ENCODE results near the gene NELFCD. TPM values are rescaled to one million over a fixed set of nuclear protein-coding genes. Genes with fewer than 3 reads are reported as not detected.

The NELFCD gene
- polyA plus RNA-seq, 3 donors = 49.0 to 74.8 (median 50.1) TPM

- Histone ChIP-seq H3K9me3 (replicated peaks in 1 of 2; ENCODE audit: control insufficient read depth in 1 of 2, insufficient read depth in 1 of 2, low read length in 2 of 2) (no peaks in the 10 kb centered on the region), H2AFZ (ENCODE audit: insufficient read depth, low read depth, low read length, poor library complexity, severe bottlenecking) (no peak overlapping the region), H3K27me3 (ENCODE audit: control insufficient read depth in 2 of 2, insufficient read depth in 2 of 2, low read length in 2 of 2) (no peaks in the 10 kb centered on the region), H3K4me3 (replicated peaks in 1 of 3; ENCODE audit: low read depth in 2 of 3, low read length in 3 of 3) (no peak overlapping the region), H3K79me2 (ENCODE audit: insufficient read depth, low read length) (no peaks in the 10 kb centered on the region), H3K27ac (ENCODE audit: low read depth in 1 of 2, low read length in 2 of 2) (no peak overlapping the region), H3K36me3 (replicated peaks in 1 of 2; ENCODE audit: control insufficient read depth in 1 of 2, insufficient read depth in 2 of 2, low read length in 2 of 2) (no peaks in the 10 kb centered on the region), H3K4me1 (ENCODE audit: control insufficient read depth in 1 of 2, insufficient read depth in 2 of 2, low read length in 2 of 2) (peaks cover 3 to 9% of the 10 kb centered on the region in 2 donors), H3K4me2 (replicated peaks; ENCODE audit: extremely low read depth, low read length, poor library complexity, severe bottlenecking) (no peak overlapping the region), H4K20me1 (ENCODE audit: insufficient read depth, low read length) (no peaks in the 10 kb centered on the region), H3K9ac (ENCODE audit: insufficient read depth, low read length, poor library complexity, severe bottlenecking) (no peak overlapping the region)
- peaks cover 0 to 1% (median 0%) of the 10 kb centered on the region in 3 donors for H3K27me3 Mint-ChIP-seq (ENCODE audit: low read depth in 3 of 3)
- peaks cover 0 to 7% (median 2%) of the 10 kb centered on the region in 7 donors for H3K9me3 Mint-ChIP-seq
- peaks cover 11% of the 10 kb centered on the region for H3K4me1 Mint-ChIP-seq
- H3K27ac Mint-ChIP-seq = no peak overlapping the region
- TF ChIP-seq CTCF (IDR thresholded peaks at IDR 0.05) = no peak
- no peaks in the 10 kb centered on the region for H3K36me3 Mint-ChIP-seq
- intact Hi-C loops (cut with micrococcal nuclease) = no loop called here
- no peak overlapping the region for H3K4me3 Mint-ChIP-seq
- DNase-seq = no peak
- WGBS (ENCODE audit: insufficient coverage) = 92% methylated on average over 5 of the region's 5 CpGs
These were observed 48.9 kb upstream of the NELFCD start for GRCh38 chr20:58932170-58932569.

- no peak for TF ChIP-seq CTCF (IDR thresholded peaks at IDR 0.05)
- intact Hi-C loops (cut with micrococcal nuclease) = no loop called here
- Histone ChIP-seq H3K4me2 (replicated peaks; ENCODE audit: extremely low read depth, low read length, poor library complexity, severe bottlenecking) (no peak overlapping the region), H3K27ac (ENCODE audit: low read depth in 1 of 2, low read length in 2 of 2) (no peak overlapping the region), H4K20me1 (ENCODE audit: insufficient read depth, low read length) (no peaks in the 10 kb centered on the region), H3K4me1 (ENCODE audit: control insufficient read depth in 1 of 2, insufficient read depth in 2 of 2, low read length in 2 of 2) (peaks cover 12 to 16% of the 10 kb centered on the region in 2 donors), H3K36me3 (replicated peaks in 1 of 2; ENCODE audit: control insufficient read depth in 1 of 2, insufficient read depth in 2 of 2, low read length in 2 of 2) (no peaks in the 10 kb centered on the region), H3K79me2 (ENCODE audit: insufficient read depth, low read length) (no peaks in the 10 kb centered on the region), H3K4me3 (replicated peaks in 1 of 3; ENCODE audit: low read depth in 2 of 3, low read length in 3 of 3) (peak overlapping the region in 1 of 3 experiments; percentile 7), H3K9me3 (replicated peaks in 1 of 2; ENCODE audit: control insufficient read depth in 1 of 2, insufficient read depth in 1 of 2, low read length in 2 of 2) (no peaks in the 10 kb centered on the region), H3K9ac (ENCODE audit: insufficient read depth, low read length, poor library complexity, severe bottlenecking) (no peak overlapping the region), H2AFZ (ENCODE audit: insufficient read depth, low read depth, low read length, poor library complexity, severe bottlenecking) (no peak overlapping the region), H3K27me3 (ENCODE audit: control insufficient read depth in 2 of 2, insufficient read depth in 2 of 2, low read length in 2 of 2) (no peaks in the 10 kb centered on the region)
- Mint-ChIP-seq H3K9me3 (peaks cover 0 to 7% (median 2%) of the 10 kb centered on the region in 7 donors), H3K27ac (no peak overlapping the region), H3K36me3 (no peaks in the 10 kb centered on the region), H3K4me3 (peak overlapping the region in 1 of 2 donors; percentile 23), H3K27me3 (ENCODE audit: low read depth in 3 of 3) (peaks cover 0 to 1% (median 1%) of the 10 kb centered on the region in 3 donors), H3K4me1 (peaks cover 20% of the 10 kb centered on the region)
- no peak for DNase-seq
- 79% methylated on average over 2 of the region's 2 CpGs for WGBS (ENCODE audit: insufficient coverage)
These were observed 43.0 kb upstream of the NELFCD start for GRCh38 chr20:58938078-58938477.
